Caki2 (cell line): Measurements from ENCODE around the gene SLC34A3. TPM values are rescaled to one million over a fixed set of nuclear protein-coding genes. Genes with fewer than 3 reads are reported as not detected.

ENCODE experiments used
- DNase-seq: peaks from one replicate; pipeline ENCODE4 v3.0.0-alpha.2; 2015; ENCODE audit warnings: low read depth
- in situ Hi-C: cut with HindIII; loops from 2 replicates; pipeline ENCODE4 v1.10.0; 2016; ENCODE audit warnings: low sequenced_read_pairs, low pct_unique_long_range_greater_than_20kb, mixed read lengths
- total RNA-seq: library from RNA; depleted of rRNA; stranded (reverse); fragments of >200 nt; shearing (Covaris generic); gene quantifications from 2 replicates; pipeline ENCODE4 v1.2.3, GENCODE V29; 2014; ENCODE audit warnings: low replicate concordance; rRNA removed

Gene SLC34A3
- total RNA-seq, result not detected in 2 replicates

GRCh38 chr9:137230705-137231371 lies at the start of gene SLC34A3:
TSS of gene SLC34A3 (plus strand) at chr9:137230901. CDS start at chr9:137231703, 802 bp downstream.
- in situ Hi-C loops, result no loop called here
- no peak for DNase-seq

- in situ Hi-C loops, result no loop called here
- DNase-seq, result no peak
Observed at GRCh38 chr9:137181680-137182079, 49.0 kb upstream of the SLC34A3 start.

- DNase-seq, result no peak
- in situ Hi-C loops, result no loop called here
Observed at GRCh38 chr9:137182836-137183235, 47.9 kb upstream of the SLC34A3 start.

DNA sequence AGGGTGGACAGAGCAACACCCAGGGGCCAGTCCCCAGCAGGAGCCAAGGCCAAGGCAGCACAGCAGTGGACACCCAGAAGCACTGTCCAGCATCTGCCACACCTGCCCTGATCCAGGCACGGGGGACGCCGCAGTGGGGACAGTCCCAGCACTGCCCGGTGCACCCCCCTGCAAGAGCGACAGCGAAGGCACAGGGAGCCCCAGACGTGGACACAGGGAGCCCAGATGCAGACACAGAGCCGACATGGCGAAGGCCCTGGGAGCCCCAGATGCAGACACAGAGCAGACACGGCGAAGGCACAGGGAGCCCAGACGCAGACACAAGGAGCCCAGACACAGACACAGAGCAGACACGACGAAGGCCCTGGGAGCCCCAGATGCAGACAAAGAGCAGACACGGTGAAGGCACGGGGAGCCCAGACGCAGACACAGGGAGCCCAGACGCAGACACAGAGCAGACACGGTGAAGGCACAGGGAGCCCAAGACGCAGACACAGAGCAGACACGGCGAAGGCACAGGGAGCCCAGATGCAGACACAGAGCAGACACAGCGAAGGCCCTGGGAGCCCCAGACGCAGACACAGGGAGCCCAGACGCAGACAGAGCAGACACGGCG lies 46.6 kb upstream of the SLC34A3 start:
- in situ Hi-C loops, result no loop called here
- DNase-seq, result no peak

DNA sequence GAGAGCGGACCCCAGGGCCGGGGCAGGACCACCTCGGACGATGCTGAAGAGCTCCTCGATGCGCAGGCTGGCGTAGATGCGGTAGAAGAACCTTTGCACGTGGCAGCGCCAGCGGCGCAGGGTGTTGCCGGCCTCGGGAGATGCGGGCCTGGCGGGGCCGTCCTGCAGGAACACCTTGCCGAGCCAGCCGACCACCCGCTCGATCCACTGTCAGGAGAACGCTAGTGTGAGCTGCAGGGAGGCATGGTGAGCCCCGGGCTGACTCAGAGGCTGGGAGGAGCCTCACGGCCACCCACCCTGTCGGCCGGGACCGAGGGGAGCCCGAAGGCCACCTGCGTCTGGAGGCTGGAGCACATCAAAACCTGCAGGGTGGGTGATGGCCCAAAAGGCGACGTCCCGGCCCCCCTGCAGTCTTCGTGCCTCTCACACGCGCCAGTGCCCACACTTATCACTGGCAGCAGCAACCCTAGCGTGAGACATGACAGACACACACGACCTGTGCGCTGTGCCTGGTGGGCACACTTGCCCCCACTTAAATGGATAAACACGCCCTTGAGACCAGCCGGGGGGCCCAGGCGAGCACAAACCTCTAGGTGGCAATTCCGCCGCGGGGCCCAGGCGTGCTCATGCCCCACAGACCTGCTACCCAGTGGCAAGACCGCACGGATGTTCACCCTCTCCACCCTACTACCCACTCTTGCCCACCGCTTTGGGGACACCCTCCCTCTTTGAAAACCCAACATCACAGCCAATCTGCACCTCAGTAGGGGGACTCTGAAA lies 45.6 kb upstream of the SLC34A3 start:
- in situ Hi-C loops, result no loop called here
- no peak for DNase-seq

- no peak for DNase-seq
- in situ Hi-C loops, result no loop called here
Observed at GRCh38 chr9:137185921-137186320, 44.8 kb upstream of the SLC34A3 start.

- in situ Hi-C loops, result no loop called here
Observed at GRCh38 chr9:137186385-137186784, 44.3 kb upstream of the SLC34A3 start.

GRCh38 chr9:137187386-137187785 lies 43.3 kb upstream of the SLC34A3 start:
- no peak for DNase-seq
- in situ Hi-C loops, result no loop called here

More at GRCh38 chr9:137186385-137186784, 44.3 kb upstream of the SLC34A3 start:
- DNase-seq, result no peak

DNA sequence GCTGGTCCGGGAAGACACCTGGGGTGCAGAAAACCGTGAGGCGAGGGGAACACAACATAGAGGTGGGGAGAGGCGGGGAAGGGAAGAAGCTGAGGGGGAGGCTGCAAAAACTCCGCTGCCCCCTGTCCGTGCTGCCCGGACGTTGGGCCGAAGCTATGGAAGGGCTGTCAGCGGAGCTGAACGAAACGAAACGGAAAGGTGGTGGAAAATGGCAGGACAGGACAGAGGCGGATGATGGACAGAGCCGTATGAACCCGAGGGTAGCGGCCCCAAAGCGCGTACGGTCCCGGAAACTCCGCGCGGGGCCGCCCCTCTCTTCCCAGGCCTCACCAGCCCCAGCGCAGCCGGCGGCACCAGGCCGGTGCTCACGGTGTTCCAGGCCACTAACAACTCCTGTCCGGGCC lies 42.6 kb upstream of the SLC34A3 start:
- in situ Hi-C loops, result no loop called here
- no peak for DNase-seq

DNA sequence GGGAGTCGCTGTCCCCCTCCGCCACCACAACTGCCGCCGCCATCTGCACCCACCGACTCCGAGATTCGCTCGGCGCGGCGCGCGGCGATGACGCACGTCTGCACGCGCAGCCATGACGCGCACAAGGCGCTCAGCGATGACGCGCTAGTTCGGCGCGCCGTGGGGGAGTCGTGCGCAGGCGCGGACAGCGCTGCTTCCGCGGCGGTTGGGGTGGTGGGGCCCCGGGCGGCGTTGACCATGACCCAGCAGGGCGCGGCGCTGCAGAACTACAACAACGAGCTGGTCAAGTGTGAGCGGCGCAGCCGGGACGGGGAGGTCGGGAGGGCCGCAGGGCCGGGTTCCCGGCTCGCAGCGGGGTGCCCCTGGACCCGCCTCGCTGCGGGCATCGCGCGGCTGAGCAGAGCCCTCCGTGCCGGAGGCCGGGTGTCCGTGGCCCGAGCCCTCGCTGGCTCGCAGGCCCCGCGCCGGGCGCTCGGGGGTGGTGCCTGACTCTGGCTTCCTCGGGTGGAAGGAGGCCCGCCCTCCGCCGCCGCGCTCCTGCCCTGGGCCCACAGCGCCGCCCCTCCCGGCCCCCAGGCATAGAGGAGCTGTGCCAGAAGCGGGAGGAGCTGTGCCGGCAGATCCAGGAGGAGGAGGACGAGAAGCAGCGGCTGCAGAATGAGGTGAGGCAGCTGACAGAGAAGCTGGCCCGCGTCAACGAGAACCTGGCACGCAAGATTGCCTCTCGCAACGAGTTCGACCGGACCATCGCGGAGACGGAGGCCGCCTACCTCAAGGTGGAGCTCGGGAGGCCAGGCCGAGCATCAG lies 42.0 kb upstream of the SLC34A3 start, which contains the start of the genes ANAPC2 and SSNA1:
Gene ANAPC2, minus strand, starts transcription at position 71 of the 807 bp plus-strand sequence. Its CDS starts 28 bp downstream, at position 43.
Gene SSNA1, plus strand, starts transcription at position 187 of the 807 bp plus-strand sequence. Its CDS starts 51 bp downstream, at position 238.
- in situ Hi-C loops, result no loop called here
- peak; percentile 94 for DNase-seq

- DNase-seq, result no peak
- in situ Hi-C loops, result no loop called here
Observed at GRCh38 chr9:137189297-137190295, 41.1 kb upstream of the SLC34A3 start.

DNA sequence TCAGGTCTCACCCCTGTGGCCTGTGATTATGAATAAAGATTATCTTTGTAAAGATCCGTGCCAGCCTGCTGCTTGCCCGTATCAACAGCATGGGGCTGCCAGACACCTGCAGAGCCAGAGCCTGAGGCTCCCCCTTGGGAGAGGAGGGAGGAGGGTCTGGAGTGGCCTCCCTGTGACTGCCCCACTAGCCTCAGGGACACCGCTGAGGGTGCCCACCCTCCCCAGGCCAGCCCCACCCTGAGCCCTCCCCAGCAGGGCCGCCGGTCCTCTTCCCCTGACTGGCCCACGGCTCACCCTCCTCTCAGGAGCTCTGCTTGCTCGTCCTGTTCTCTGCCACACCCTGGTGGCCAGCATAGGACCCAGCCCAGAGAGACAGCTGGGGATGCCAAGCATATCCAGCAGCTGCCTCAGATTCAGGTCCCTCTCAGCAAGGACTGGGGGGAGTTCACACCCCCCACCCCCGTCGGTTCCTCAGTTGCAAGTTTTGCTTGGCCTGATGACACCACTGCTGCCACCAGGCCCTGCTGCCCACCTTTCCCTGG lies 40.3 kb upstream of the SLC34A3 start:
- peak; percentile 16 for DNase-seq
- in situ Hi-C loops, result no loop called here

GRCh38 chr9:137191245-137191644 lies 39.5 kb upstream of the SLC34A3 start:
- in situ Hi-C loops, result no loop called here
- no peak for DNase-seq

GRCh38 chr9:137191691-137192447 lies 38.8 kb upstream of the SLC34A3 start:
- no peak for DNase-seq
- in situ Hi-C loops, result no loop called here

DNA sequence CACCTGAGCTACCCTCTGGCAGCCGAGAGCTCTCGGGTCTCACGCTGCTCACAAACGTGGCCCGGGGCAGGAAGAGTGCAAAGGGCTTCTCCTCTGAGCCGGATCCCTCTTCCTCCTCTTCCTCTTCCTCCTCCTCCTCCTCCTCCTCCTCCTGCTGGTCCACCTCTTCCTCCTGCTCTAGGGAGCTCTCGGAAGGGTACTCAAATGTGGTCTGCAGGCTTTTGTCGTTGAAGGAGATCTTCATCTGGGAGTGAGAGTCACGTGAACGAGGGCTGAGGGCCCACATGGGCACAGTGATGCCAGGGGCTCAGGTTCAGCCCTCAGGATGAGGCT lies 38.3 kb upstream of the SLC34A3 start:
- in situ Hi-C loops, result no loop called here

GRCh38 chr9:137192859-137193258 lies 37.8 kb upstream of the SLC34A3 start:
- in situ Hi-C loops, result no loop called here
- no peak for DNase-seq

More for the DNA sequence above, 38.3 kb upstream of the SLC34A3 start:
- no peak for DNase-seq
